Omental fat pad (tissue), 4 donors: ENCODE results near the gene NTRK3. TPM values are rescaled to one million over a fixed set of nuclear protein-coding genes. Genes with fewer than 3 reads are reported as not detected.

Experiments
- ATAC-seq: fragments of 150-250 bp; one replicate; pipeline ENCODE4 v1.9.1; 2016; ENCODE audit warnings: mild to moderate bottlenecking, moderate library complexity; ENCODE audit not compliant: low FRiP score
- DNase-seq: peaks from one replicate; pipeline ENCODE4 v3.0.0-alpha.2; 2019; ENCODE audit warnings: low spot score
- CTCF ChIP-seq, 3 donors: fragments of 450-650 bp; IDR thresholded peaks; one replicate each; pipeline ENCODE4 v1.5.1; 2016 to 2017; ENCODE audit warnings: antibody characterized with exemption in 3 of 3, mild to moderate bottlenecking in 3 of 3, moderate library complexity in 2 of 3
- total RNA-seq, 4 donors: library from RNA; depleted of rRNA; stranded (reverse); fragments of >200 nt; gene quantifications; one replicate each; pipeline ENCODE4 v1.1.0, GENCODE V29; 2016

NTRK3 gene
- total RNA-seq, 4 donors from 2014 or later: 0.75 to 5.2 (median 3.6) TPM

DNA sequence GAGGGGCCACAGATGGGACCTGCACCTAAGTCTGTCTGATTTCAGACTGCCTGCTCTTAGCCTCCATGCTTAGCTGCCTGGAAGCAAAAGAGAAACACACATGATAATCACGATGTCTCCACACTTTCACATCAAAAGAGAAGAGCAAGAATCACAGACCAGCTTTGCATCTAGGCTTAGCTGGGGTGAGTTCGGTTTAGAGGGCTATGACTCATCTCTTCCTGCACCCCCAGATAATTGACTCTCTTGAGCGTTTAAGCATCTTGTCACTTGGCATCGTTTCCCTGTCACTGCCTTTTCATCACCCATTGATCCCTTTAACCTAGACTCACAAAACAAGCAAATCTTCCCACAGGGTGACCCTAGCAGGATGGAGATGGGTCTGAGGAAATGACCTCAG, 124.0 kb downstream of the NTRK3 start:
- TF ChIP-seq CTCF (IDR thresholded peaks at IDR 0.05): no peak
- ATAC-seq: no peak
- DNase-seq: no peak

GRCh38 chr15:88131937-88132336, 124.6 kb downstream of the NTRK3 start:
- ATAC-seq: no peak
- TF ChIP-seq CTCF (IDR thresholded peaks at IDR 0.05): no peak
- DNase-seq: no peak

GRCh38 chr15:88127432-88127790, 129.1 kb downstream of the NTRK3 start:
- no peak for ATAC-seq
- no peak for DNase-seq
- TF ChIP-seq CTCF (IDR thresholded peaks at IDR 0.05): no peak

GRCh38 chr15:88126695-88127431, 129.7 kb downstream of the NTRK3 start:
- no peak for TF ChIP-seq CTCF (IDR thresholded peaks at IDR 0.05)
- ATAC-seq (no peak), DNase-seq (no peak)

DNA sequence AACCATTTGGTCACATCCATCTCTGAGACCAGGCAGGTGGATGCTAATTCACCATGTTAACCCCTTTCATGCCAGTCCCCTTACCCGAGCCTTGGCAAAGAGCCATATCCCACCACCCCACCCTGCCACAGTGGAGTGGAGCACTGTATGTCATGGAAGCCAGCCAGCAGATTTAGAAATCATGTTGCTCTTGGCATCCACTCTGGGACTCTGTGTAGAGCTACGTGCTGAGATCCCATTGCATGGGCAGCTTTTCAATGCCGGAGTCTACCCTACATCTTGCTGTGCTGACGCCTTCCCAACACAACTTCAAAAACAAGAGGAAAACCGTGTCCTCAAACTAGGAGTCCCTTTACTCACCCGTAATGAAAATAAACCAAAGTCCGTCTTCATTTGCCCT, 131.0 kb downstream of the NTRK3 start:
- DNase-seq (no peak), ATAC-seq (no peak)
- TF ChIP-seq CTCF (IDR thresholded peaks at IDR 0.05): no peak

DNA sequence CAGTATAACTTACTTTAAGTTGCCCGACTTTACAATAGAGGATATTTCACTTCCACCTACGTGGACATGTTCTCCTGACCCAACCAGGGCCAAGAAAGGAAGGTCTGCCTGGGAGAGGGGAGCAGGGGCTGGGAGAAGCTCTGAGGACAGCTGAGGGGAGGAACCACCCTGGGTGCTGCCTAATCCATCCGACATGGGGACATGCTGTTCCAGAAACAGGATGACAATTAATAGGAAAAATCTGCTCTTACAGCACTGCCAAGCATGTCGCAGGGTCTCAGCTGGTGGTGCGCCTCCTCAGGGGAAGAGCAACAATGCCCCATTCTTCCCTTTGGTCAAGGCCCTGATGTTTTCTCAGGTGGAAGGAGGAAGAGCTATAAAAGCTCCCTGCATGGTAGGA, 132.3 kb downstream of the NTRK3 start:
- TF ChIP-seq CTCF (IDR thresholded peaks at IDR 0.05): no peak
- DNase-seq: no peak
- peak; percentile 57 for ATAC-seq

DNA sequence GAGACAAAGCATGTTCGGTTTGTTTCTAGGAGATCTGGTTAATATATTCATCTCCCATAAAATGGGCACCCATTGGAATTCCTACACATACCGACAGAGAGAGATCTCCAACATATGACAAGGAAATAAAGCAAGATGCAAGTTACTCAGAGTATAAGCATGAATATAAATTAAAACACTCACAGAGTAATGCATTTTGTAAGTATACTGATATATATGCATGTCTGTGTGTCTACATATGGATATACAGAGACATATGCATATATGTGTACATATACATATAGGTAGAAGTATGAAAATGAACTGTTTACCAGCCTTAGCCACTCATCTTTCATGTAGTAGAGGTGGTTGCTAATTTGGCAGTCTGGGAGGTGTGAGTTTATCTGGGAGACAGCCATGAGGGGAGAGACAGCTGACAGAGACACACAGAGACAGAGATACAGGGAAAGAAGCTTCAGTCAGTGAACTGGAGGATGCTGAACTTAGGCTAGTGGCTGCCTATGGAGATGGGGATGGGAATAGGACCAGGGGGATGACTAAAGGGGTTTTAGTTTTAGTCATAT, 134.5 kb downstream of the NTRK3 start:
- ATAC-seq (no peak), DNase-seq (no peak)
- TF ChIP-seq CTCF (IDR thresholded peaks at IDR 0.05): no peak
